ENCODE measurements around the gene MEPCE.
"Not testable (repeated sequence)": the region's sequence is repeated elsewhere in the genome, so short reads cannot be mapped to it uniquely, and the experiment has no call there.

Gene MEPCE

DNA sequence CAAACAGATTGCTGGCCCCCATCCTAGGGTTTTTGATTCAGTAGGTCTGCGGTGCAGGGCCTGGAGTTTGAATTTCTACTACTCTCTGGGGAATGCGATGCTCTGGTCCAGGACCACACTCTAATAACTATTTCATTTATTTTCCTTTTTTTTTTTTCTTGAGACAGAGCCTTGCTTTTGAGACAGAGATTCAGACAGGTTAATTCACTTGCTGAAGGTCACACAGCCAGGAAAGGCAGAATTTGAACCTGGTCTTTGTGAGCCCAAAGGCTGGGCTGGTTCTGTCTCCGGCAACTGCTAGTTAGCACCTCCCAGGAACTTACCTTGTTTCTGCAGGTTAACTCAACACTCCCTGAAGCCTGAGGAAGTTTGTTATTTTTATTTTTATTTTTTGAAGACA lies 22.9 kb downstream of the MEPCE start:
- TF ChIP-seq, protein P1, sequence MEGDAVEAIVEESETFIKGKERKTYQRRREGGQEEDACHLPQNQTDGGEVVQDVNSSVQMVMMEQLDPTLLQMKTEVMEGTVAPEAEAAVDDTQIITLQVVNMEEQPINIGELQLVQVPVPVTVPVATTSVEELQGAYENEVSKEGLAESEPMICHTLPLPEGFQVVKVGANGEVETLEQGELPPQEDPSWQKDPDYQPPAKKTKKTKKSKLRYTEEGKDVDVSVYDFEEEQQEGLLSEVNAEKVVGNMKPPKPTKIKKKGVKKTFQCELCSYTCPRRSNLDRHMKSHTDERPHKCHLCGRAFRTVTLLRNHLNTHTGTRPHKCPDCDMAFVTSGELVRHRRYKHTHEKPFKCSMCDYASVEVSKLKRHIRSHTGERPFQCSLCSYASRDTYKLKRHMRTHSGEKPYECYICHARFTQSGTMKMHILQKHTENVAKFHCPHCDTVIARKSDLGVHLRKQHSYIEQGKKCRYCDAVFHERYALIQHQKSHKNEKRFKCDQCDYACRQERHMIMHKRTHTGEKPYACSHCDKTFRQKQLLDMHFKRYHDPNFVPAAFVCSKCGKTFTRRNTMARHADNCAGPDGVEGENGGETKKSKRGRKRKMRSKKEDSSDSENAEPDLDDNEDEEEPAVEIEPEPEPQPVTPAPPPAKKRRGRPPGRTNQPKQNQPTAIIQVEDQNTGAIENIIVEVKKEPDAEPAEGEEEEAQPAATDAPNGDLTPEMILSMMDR (IDR thresholded peaks at IDR 0.05; ENCODE audit: borderline replicate concordance, insufficient read depth, low read depth, low read length): no peak
- no peak overlapping the region for H3K4me3 ChIP-seq (ENCODE audit: low read depth, low read length)

DNA sequence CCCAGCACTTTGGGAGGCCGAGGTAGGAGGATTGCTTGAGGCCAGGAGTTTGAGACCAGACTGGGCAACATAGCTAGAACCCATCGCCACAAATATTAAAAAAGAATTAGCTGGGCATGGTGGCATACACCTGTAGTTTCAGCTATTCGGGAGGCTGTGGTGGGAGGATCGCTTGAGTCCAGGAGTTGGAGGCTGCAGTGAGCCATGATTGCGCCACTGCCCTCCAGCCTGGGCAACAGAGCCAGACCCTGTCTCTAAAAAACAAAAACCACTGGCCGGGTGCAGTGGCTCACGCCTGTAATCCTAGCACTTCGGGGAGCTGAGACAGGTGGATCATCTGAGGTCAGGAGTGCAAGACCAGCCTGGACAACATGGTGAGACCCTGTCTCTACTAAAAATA lies 24.2 kb downstream of the MEPCE start:
- not testable (repeated sequence) for H3K4me3 ChIP-seq (ENCODE audit: low read depth, low read length)

DNA sequence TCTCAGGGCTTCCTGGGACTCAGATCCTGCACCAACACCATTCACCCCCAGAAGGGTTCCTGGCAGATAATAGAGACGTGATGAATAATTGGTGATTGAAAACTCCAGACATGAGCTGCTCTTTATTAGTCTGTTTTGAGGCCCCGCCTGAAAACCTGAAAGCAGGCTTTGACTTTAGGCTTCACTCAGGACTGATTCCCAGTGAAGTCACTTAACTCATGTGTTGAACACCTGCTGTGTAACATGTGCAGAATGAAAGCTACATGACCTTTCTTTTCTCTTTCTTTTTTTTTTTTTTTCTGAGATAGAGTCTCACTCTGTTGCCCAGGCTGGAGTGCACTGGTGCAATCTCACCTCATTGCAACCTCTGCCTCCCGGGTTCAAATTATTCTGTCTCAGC lies 25.6 kb downstream of the MEPCE start:
- TF ChIP-seq, protein P1 (IDR thresholded peaks at IDR 0.05; ENCODE audit: borderline replicate concordance, insufficient read depth, low read depth, low read length): no peak
- H3K4me3 ChIP-seq (ENCODE audit: low read depth, low read length): no peak overlapping the region

DNA sequence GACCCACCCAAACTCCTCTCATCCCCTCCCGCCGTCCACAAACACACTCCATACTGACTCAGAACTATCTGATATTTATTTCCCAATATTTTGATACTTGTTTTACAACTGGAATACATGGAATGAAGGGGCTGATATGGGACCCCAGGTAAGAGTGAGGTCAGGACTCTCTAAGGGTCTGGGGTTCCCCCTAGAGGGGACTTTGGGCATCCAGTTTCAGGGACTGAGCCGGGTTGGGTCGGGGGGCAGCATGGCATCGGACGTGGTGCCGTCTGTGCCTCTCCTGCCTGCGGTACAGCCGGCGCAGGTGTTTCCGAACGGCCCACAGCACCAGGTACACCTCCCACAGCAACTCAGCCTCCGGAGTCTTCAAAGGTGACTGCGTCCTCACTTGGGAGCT lies 26.9 kb downstream of the MEPCE start:
- TF ChIP-seq, protein P1 (IDR thresholded peaks at IDR 0.05; ENCODE audit: borderline replicate concordance, insufficient read depth, low read depth, low read length): no peak

DNA sequence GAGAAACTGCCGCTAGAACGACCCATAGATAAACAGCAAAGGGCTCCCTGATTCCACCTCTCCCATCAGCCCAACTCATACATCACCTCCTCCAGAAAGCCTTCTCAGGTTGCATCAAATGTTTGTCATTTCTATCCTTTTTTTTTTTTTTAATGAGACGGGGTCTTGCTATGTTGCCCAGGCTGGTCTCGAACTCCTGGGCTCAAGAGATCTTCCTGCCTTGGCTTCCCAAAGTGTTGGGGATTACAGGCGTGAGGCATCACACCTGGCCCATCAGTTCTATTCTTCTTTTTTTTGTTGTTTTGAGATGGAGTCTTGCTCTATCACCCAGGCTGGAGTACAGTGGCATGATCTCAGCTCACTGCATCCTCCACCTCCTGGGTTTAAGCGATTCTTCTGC lies 27.4 kb downstream of the MEPCE start:
- no peak overlapping the region for H3K4me3 ChIP-seq (ENCODE audit: low read depth, low read length)
- TF ChIP-seq, protein P1 (IDR thresholded peaks at IDR 0.05; ENCODE audit: borderline replicate concordance, insufficient read depth, low read depth, low read length): no peak

More for the DNA sequence above, 26.9 kb downstream of the MEPCE start:
- H3K4me3 ChIP-seq (ENCODE audit: low read depth, low read length): no peak overlapping the region

DNA sequence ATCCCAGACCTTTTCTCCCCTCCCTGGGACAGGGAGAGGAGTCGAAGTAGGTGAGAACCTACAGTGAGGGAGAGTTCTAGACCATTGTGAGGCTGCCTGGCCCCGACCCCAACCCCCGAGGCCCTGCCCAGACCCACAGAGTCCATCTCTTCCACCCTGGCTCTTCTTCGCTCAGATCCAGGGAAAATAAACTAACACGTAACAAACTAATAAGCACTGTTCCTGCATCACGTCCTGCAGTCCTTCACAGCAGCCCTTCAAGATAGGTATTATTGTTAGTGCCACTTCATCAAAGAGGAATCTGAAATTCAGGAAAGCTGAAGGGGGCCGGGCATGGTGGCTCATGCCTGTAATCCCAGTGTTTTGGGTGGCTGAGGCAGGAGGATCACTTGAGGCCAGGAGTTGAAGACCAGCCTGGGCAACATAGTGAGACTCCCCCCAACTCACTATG lies 34.6 kb downstream of the MEPCE start, which contains the start of gene SPACDR:
Gene SPACDR, minus strand, starts transcription at position 51 of the 451 bp plus-strand sequence. CDS start 235 bp downstream, outside the sequence.
- TF ChIP-seq, protein P1 (IDR thresholded peaks at IDR 0.05; ENCODE audit: borderline replicate concordance, insufficient read depth, low read depth, low read length): no peak
- H3K4me3 ChIP-seq (ENCODE audit: low read depth, low read length): no peak within 1 kb of the TSS

DNA sequence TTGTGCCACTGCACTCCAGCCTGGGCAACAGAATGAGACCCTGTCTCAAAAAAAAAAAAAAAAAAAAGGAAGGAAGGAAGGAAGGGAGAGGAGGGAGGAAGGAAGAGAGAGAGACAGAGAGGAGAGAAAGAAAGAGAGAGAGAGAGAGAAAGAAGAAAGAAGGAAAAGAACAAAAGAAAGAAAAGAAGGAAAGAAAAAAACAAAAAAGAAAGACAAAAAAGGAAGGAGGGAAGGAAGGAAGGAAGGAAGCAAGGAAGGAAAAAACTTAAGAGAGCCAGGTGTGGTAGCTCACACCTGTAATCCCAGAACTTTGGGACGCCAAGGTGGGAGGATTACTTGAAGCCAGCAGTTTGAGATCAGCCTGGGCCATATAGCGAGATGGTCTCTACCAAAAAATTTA lies 35.2 kb downstream of the MEPCE start:
- TF ChIP-seq, protein P1 (IDR thresholded peaks at IDR 0.05; ENCODE audit: borderline replicate concordance, insufficient read depth, low read depth, low read length): no peak
- H3K4me3 ChIP-seq (ENCODE audit: low read depth, low read length): no peak overlapping the region

DNA sequence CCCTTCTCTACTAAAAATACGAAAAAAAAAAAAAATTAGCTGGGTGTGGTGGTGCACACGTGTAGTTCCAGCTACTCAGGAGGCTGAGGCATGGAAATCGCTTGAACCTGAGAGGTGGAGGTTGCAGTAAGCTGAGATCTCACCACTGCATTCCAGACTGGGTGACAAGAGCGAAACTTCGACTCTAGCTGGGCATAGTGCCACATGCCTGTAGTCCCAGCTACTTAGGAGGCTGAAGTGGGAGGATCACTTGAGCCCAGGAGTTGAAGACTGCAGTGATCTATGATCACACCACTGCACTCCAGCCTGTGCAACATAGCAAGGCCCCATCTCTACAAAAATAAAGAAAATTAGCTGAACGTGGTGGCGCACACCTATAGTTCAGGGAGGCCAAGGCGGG lies 35.7 kb downstream of the MEPCE start:
- no peak overlapping the region for H3K4me3 ChIP-seq (ENCODE audit: low read depth, low read length)
- TF ChIP-seq, protein P1 (IDR thresholded peaks at IDR 0.05; ENCODE audit: borderline replicate concordance, insufficient read depth, low read depth, low read length): no peak
